SK-N-SH (cell line): ENCODE measurements around the gene MMUT.

Source experiments
- CHD2 ChIP-seq: fragments of 150-350 bp; IDR thresholded peaks from 2 replicates; pipeline ENCODE4 v1.6.1; 2018; ENCODE audit warnings: low read length; ENCODE audit not compliant: partially characterized antibody
- CTCF ChIP-seq: fragments of 200-600 bp; sonication (generic); IDR thresholded peaks from 2 replicates; pipeline ENCODE4 v1.6.1; 2017; ENCODE audit warnings: antibody characterized with exemption, mild to moderate bottlenecking, moderate library complexity
- EZH2phosphoT487 ChIP-seq: fragments of 200-600 bp; sonication (generic); IDR thresholded peaks from 2 replicates; pipeline ENCODE4 v1.6.1; 2017; ENCODE audit warnings: low read depth, mixed run types, mild to moderate bottlenecking, antibody characterized with exemption, moderate library complexity, borderline replicate concordance
- FOXM1 ChIP-seq: IDR thresholded peaks from 2 replicates; pipeline ENCODE4 v1.4.0; 2012; ENCODE audit warnings: low read depth, mild to moderate bottlenecking
- MXI1 ChIP-seq: IDR thresholded peaks from 2 replicates; pipeline ENCODE4 v1.6.1; 2012; ENCODE audit warnings: mild to moderate bottlenecking, low read depth, low read length, improper control_type of control experiment
- NFIC ChIP-seq: IDR thresholded peaks from 2 replicates; pipeline ENCODE4 v1.4.0; 2012; ENCODE audit warnings: borderline replicate concordance
- POLR2AphosphoS5 ChIP-seq: IDR thresholded peaks from 2 replicates; pipeline ENCODE4 v1.6.1; 2012; ENCODE audit warnings: low read depth, low read length
- RAD21 ChIP-seq: IDR thresholded peaks from 2 replicates; pipeline ENCODE4 v1.6.1; 2012; ENCODE audit warnings: mild to moderate bottlenecking, low read length
- RCOR1 ChIP-seq: fragments of 150-350 bp; IDR thresholded peaks from 2 replicates; pipeline ENCODE4 v1.6.1; 2017; ENCODE audit warnings: antibody characterized with exemption, low read length
- REST ChIP-seq: IDR thresholded peaks from 2 replicates; pipeline ENCODE4 v1.6.1; 2012; ENCODE audit warnings: mild to moderate bottlenecking, low read depth, low read length, moderate library complexity
- SMC3 ChIP-seq: IDR thresholded peaks from 2 replicates; pipeline ENCODE4 v1.6.1; 2012; ENCODE audit warnings: low read depth, low read length, improper control_type of control experiment
- YY1 ChIP-seq: IDR thresholded peaks from 2 replicates; pipeline ENCODE4 v1.4.0; 2012; ENCODE audit warnings: low read depth, mild to moderate bottlenecking
- TF ChIP-seq, protein P1 (sequence below): IDR thresholded peaks from 2 replicates; pipeline ENCODE4 v1.4.0; 2012; ENCODE audit warnings: low read depth, borderline replicate concordance
- TF ChIP-seq, protein P2 (sequence below): IDR thresholded peaks from 2 replicates; pipeline ENCODE4; 2012

DNA sequence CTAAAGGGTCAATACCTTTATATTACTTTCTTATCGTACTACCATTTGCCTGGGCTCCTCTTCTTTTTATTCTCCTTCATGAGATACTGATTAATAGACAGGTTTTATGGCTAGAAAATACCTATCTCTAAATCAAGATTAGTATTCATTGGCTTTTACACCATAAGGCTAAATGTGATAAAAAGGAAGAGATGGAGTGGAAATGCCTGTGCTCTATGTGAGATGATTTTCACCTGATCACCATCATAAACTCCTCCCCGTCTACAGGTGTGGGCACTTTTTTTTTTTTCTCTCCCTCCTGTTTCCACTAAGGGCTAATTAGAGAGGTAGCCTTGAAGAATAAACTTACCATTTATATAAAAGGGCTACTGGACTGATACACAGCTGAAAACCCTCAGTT is 36.6 kb upstream of the MMUT start, which contains the start of gene GLYATL3:
- TF ChIP-seq MXI1 (no peak), CTCF (no peak), SMC3 (no peak), RCOR1 (no peak), POLR2AphosphoS5 (no peak), REST (no peak), FOXM1 (no peak), EZH2phosphoT487 (no peak), RAD21 (no peak), NFIC (no peak), YY1 (no peak), CHD2 (no peak)
- TF ChIP-seq, protein P1, sequence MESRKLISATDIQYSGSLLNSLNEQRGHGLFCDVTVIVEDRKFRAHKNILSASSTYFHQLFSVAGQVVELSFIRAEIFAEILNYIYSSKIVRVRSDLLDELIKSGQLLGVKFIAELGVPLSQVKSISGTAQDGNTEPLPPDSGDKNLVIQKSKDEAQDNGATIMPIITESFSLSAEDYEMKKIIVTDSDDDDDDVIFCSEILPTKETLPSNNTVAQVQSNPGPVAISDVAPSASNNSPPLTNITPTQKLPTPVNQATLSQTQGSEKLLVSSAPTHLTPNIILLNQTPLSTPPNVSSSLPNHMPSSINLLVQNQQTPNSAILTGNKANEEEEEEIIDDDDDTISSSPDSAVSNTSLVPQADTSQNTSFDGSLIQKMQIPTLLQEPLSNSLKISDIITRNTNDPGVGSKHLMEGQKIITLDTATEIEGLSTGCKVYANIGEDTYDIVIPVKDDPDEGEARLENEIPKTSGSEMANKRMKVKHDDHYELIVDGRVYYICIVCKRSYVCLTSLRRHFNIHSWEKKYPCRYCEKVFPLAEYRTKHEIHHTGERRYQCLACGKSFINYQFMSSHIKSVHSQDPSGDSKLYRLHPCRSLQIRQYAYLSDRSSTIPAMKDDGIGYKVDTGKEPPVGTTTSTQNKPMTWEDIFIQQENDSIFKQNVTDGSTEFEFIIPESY = no peak
- TF ChIP-seq, protein P2, sequence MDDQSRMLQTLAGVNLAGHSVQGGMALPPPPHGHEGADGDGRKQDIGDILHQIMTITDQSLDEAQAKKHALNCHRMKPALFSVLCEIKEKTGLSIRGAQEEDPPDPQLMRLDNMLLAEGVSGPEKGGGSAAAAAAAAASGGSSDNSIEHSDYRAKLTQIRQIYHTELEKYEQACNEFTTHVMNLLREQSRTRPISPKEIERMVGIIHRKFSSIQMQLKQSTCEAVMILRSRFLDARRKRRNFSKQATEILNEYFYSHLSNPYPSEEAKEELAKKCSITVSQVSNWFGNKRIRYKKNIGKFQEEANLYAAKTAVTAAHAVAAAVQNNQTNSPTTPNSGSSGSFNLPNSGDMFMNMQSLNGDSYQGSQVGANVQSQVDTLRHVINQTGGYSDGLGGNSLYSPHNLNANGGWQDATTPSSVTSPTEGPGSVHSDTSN = no peak
